Sigmoid colon (tissue), 7 donors: Measurements from ENCODE around the gene F13B. TPM values are rescaled to one million over a fixed set of nuclear protein-coding genes. Genes with fewer than 3 reads are reported as not detected.

Experiments
- DNase-seq: peaks from one replicate; pipeline ENCODE4 v3.0.0-alpha.2; 2019
- H3K27ac ChIP-seq, 4 donors: fragments of 200-600 bp; sonication (generic); one replicate each; pipeline ENCODE4 v1.5.1; 2016 to 2019; ENCODE audit warnings: mild to moderate bottlenecking in 1 of 4
- H3K27me3 ChIP-seq, 3 donors: fragments of 200-600 bp; sonication (generic); one replicate each; pipeline ENCODE4 v1.5.1; 2019; ENCODE audit warnings: mild to moderate bottlenecking in 1 of 3
- H3K36me3 ChIP-seq, 4 donors: fragments of 200-600 bp; sonication (generic); one replicate each; pipeline ENCODE4 v1.5.1; 2016 to 2019
- H3K4me1 ChIP-seq, 4 donors: fragments of 200-600 bp; sonication (generic); one replicate each; pipeline ENCODE4 v1.5.1; 2017 to 2019
- H3K4me3 ChIP-seq, 4 donors: fragments of 200-600 bp; sonication (generic); one replicate each; pipeline ENCODE4 v1.5.1; 2017 to 2019; ENCODE audit warnings: mild to moderate bottlenecking in 2 of 4, moderate library complexity in 1 of 4
- H3K9me3 ChIP-seq, 4 donors: fragments of 200-600 bp in 3 of 4; sonication (generic) in 3 of 4; one replicate each; pipeline versions ENCODE4 v1.5.1 to v1.6.1; 2013 to 2019
- EP300 ChIP-seq, 4 donors: sonication (generic); formaldehyde crosslinking; IDR thresholded peaks; one replicate each; pipeline ENCODE4 v1.6.1; 2017; ENCODE audit warnings: antibody characterized with exemption in 4 of 4
- POLR2A ChIP-seq, 2 donors: fragments of 450-650 bp; IDR thresholded peaks; one replicate each; pipeline ENCODE4 v1.6.1; 2016; ENCODE audit warnings: antibody characterized with exemption in 2 of 2, mild to moderate bottlenecking in 2 of 2, moderate library complexity in 2 of 2
- POLR2AphosphoS5 ChIP-seq, 4 donors: sonication (generic); formaldehyde crosslinking; IDR thresholded peaks; one replicate each; pipeline ENCODE4 v1.6.1; 2017; ENCODE audit warnings: antibody characterized with exemption in 4 of 4
- WGBS, 2 donors: extraction: QIAGEN DNeasy Blood & Tissue Kit; methylation state at CpG; one replicate each; pipeline ENCODE4 v1.1.7; 2013; 5-methylcytosine and 5-hydroxymethylcytosine counted together
- intact Hi-C: fragments of 100-400 bp; cut with DNase I; formaldehyde crosslinking; loops from one replicate; pipeline ENCODE4 v1.15.1; 2023
- polyA plus RNA-seq, 3 donors: library from polyadenylated mRNA; stranded (reverse); fragments of 200-250 nt; gene quantifications; one replicate each; pipeline ENCODE4 v1.2.3, GENCODE V29; 2013
- total RNA-seq, 4 donors: library from RNA; depleted of rRNA; stranded (reverse); fragments of >200 nt; gene quantifications; one replicate each; pipeline ENCODE4 v1.1.0, GENCODE V29; 2016
- TF ChIP-seq, protein P1 (sequence below), 4 experiments: fragments of 450-650 bp in 3 of 4; fragments of 200-600 bp in 1 of 4; IDR thresholded peaks; one replicate each; pipeline ENCODE4 v1.5.1; 2016 to 2019; ENCODE audit warnings: antibody characterized with exemption in 4 of 4, mild to moderate bottlenecking in 3 of 4, moderate library complexity in 2 of 4
- donor health status: healthy with polysubstance abuse.
- donor health status: Bipolar disorder and iron deficiency.
- donor health status: healthy.

The F13B gene, protein sequence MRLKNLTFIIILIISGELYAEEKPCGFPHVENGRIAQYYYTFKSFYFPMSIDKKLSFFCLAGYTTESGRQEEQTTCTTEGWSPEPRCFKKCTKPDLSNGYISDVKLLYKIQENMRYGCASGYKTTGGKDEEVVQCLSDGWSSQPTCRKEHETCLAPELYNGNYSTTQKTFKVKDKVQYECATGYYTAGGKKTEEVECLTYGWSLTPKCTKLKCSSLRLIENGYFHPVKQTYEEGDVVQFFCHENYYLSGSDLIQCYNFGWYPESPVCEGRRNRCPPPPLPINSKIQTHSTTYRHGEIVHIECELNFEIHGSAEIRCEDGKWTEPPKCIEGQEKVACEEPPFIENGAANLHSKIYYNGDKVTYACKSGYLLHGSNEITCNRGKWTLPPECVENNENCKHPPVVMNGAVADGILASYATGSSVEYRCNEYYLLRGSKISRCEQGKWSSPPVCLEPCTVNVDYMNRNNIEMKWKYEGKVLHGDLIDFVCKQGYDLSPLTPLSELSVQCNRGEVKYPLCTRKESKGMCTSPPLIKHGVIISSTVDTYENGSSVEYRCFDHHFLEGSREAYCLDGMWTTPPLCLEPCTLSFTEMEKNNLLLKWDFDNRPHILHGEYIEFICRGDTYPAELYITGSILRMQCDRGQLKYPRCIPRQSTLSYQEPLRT
- total RNA-seq = not detected
- not detected for polyA plus RNA-seq

DNA sequence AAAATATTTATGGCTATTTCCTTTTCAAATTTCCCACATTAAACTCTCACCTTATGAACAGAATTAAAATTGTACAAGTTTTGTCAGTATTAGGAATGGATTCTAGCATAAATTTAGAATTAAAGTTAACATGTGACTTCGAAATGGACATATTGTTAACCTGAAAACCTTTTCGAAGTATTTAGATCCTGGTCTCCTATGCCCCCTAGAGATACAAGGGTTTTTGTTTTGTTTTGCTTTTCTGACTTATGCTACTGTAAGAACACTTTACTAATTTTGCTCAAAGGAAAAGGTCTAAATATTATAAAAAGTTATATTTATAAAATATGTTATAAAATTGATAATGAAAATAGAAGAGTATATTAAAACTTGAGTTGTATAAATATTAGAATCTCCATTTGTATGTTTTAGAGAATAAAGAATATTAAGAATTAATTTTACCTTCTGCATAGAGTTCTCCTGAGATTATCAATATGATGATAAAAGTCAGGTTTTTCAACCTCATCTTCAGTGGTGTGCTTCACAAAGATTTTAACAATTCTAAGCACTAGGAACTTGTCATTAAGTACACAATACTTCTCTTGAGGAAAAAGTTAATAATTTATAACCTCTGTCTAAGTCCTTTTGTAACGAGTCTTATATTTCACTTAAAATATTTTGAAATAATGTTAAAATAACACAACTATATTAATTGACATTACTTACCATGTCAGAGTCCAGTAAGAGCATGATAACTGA, at the start of gene F13B:
Gene F13B, minus strand, starts transcription at position 542 of the 738 bp plus-strand sequence. Its CDS starts 37 bp downstream, at position 505.
- Histone ChIP-seq H3K27ac (no peak within 1 kb of the TSS), H3K36me3 (no peaks in the 10 kb centered on the region), H3K9me3 (no peaks in the 10 kb centered on the region), H3K4me1 (no peaks in the 10 kb centered on the region), H3K4me3 (no peak within 1 kb of the TSS), H3K27me3 (no peaks in the 10 kb centered on the region)
- TF ChIP-seq EP300 (IDR thresholded peaks at IDR 0.05) (no peak), POLR2A (IDR thresholded peaks at IDR 0.05) (no peak), POLR2AphosphoS5 (IDR thresholded peaks at IDR 0.05) (no peak)
- TF ChIP-seq, protein P1, sequence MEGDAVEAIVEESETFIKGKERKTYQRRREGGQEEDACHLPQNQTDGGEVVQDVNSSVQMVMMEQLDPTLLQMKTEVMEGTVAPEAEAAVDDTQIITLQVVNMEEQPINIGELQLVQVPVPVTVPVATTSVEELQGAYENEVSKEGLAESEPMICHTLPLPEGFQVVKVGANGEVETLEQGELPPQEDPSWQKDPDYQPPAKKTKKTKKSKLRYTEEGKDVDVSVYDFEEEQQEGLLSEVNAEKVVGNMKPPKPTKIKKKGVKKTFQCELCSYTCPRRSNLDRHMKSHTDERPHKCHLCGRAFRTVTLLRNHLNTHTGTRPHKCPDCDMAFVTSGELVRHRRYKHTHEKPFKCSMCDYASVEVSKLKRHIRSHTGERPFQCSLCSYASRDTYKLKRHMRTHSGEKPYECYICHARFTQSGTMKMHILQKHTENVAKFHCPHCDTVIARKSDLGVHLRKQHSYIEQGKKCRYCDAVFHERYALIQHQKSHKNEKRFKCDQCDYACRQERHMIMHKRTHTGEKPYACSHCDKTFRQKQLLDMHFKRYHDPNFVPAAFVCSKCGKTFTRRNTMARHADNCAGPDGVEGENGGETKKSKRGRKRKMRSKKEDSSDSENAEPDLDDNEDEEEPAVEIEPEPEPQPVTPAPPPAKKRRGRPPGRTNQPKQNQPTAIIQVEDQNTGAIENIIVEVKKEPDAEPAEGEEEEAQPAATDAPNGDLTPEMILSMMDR (IDR thresholded peaks at IDR 0.05) = no peak
- intact Hi-C loops = no loop called here
- WGBS, 2 donors = 72 to 81% methylated on average over 3 of the region's 3 CpGs
- no peak for DNase-seq

DNA sequence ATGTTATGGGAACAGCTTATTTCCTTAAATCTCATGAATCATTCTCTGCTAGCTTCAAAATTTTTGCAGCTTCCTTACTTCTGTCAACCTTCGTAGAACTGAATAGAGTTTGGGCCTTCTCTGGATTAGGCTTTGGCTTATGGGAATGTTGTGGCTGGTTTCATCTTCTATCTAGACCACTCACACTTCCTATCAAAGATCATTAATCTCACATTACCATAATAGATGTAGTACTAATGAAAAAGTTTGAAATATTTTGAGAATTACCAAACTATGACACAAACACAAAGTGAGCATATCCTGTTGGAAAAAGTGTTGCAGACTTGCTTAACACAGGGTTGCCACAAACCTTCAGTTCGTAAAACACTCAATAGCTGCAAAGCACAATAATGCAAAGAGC, 49.1 kb upstream of the F13B start:
- peaks cover 0 to 2% (median 0%) of the 10 kb centered on the region in 4 donors for H3K9me3 ChIP-seq
- no peak overlapping the region for H3K4me3 ChIP-seq
- no peak overlapping the region for H3K27ac ChIP-seq
- intact Hi-C loops = no loop called here
- no peak for TF ChIP-seq POLR2A (IDR thresholded peaks at IDR 0.05)
- TF ChIP-seq EP300 (IDR thresholded peaks at IDR 0.05) = no peak
- TF ChIP-seq, protein P1 (IDR thresholded peaks at IDR 0.05) = no peak
- no peak for TF ChIP-seq POLR2AphosphoS5 (IDR thresholded peaks at IDR 0.05)
- 79 to 92% methylated on average over 2 of the region's 2 CpGs for WGBS, 2 donors
- no peaks in the 10 kb centered on the region for H3K36me3 ChIP-seq
- H3K27me3 ChIP-seq = no peaks in the 10 kb centered on the region
- no peak for DNase-seq
- no peaks in the 10 kb centered on the region for H3K4me1 ChIP-seq

DNA sequence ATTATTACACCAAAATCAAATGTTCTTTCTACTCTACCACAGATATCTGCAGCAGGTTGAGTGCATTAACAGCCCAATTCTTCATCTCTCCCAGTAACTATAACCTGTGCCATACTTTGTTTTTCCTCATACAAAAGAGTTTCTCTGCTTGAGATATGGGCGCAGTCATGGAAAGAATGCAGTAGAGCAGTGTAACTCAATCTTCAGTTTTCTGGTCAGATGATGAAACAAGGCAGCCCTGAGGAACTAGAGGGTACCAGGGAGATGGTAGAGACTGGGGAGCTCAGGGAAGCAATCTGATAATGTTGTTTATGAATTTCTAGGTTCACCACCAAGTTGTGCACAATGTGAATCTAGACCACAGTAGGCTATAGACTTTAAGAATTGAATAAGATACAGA, 39.8 kb upstream of the F13B start:
- TF ChIP-seq, protein P1 (IDR thresholded peaks at IDR 0.05) = no peak
- TF ChIP-seq EP300 (IDR thresholded peaks at IDR 0.05) (no peak), POLR2AphosphoS5 (IDR thresholded peaks at IDR 0.05) (no peak), POLR2A (IDR thresholded peaks at IDR 0.05) (no peak)
- intact Hi-C loops = no loop called here

DNA sequence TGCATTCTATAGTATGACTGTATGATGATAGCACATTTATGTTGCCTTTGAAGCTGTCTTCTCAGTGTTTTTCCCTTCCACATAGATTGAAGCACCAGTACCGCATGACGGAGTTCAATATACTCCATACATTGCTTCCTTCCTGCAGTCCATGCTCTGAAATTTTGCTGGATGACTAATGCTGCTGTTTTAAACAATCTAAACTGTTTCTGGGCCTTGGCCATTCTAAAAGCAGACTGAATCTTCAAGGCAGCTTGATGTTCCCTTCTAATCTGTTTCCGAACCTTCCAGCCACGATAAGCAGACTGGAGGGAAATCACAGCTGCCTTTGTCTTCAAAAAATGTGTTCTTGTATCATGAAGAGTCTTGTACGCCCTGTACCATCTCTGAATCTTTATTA, 36.2 kb upstream of the F13B start:
- no peak overlapping the region for H3K4me3 ChIP-seq
- no peaks in the 10 kb centered on the region for H3K27me3 ChIP-seq
- H3K9me3 ChIP-seq = no peaks in the 10 kb centered on the region
- WGBS, 2 donors = 93 to 97% methylated on average over 5 of the region's 5 CpGs
- H3K27ac ChIP-seq = no peak overlapping the region
- intact Hi-C loops = no loop called here
- no peak for DNase-seq
- peaks cover 0 to 6% (median 0%) of the 10 kb centered on the region in 4 donors for H3K4me1 ChIP-seq
- no peak for TF ChIP-seq POLR2AphosphoS5 (IDR thresholded peaks at IDR 0.05)
- TF ChIP-seq POLR2A (IDR thresholded peaks at IDR 0.05) = no peak
- no peak for TF ChIP-seq EP300 (IDR thresholded peaks at IDR 0.05)
- TF ChIP-seq, protein P1 (IDR thresholded peaks at IDR 0.05) = no peak
- no peaks in the 10 kb centered on the region for H3K36me3 ChIP-seq

More for the DNA sequence above, 39.8 kb upstream of the F13B start:
- Histone ChIP-seq H3K4me3 (no peak overlapping the region), H3K36me3 (no peaks in the 10 kb centered on the region), H3K27ac (no peak overlapping the region), H3K4me1 (peaks cover 0 to 6% (median 0%) of the 10 kb centered on the region in 4 donors), H3K27me3 (no peaks in the 10 kb centered on the region), H3K9me3 (no peaks in the 10 kb centered on the region)
- DNase-seq = no peak
- WGBS, 2 donors = 97 to 99% methylated on average over 1 of the region's 1 CpG
